ENCODE data around the gene CLDN5.

Gene CLDN5

DNA sequence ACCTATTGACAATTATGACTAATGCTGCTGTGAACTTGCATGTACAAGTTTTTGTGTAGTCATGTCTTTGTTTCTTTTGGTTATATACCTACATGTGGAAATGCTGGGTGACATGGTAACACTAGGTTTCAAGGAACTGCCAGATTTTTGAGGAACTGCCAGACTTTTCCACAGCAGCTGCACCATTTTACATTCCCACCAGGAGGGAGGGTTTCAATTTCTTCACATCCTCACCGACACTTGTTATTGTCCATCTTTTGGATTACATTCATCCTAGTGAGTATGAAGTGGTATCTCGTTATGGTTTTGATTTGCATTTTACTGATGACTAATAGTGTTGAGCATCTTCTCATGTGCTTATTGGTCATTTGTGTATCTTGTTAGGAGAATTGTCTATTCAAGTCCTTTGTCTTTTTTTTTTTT lies 13.3 kb downstream of the CLDN5 start:
- no peaks in the 10 kb centered on the region for H3K27me3 ChIP-seq (replicated peaks in 2 of 5; ENCODE audit: control insufficient read depth in 4 of 5, insufficient read depth in 5 of 5, low read length in 4 of 5)
- peaks cover 0 to 4% (median 2%) of the 10 kb centered on the region in 5 experiments for H3K9me3 ChIP-seq (ENCODE audit: control extremely low read depth in 1 of 5, control insufficient read depth in 4 of 5, insufficient read depth in 2 of 5, low read depth in 1 of 5, low read length in 4 of 5)
- peaks cover 12 to 76% (median 25%) of the 10 kb centered on the region in 4 experiments for H3K36me3 ChIP-seq (ENCODE audit: control insufficient read depth in 4 of 4, insufficient read depth in 4 of 4, low read length in 3 of 4)
- no peak overlapping the region for H3K4me3 ChIP-seq (ENCODE audit: control insufficient read depth in 1 of 7, extremely low read depth in 1 of 7, insufficient read depth in 4 of 7, low read depth in 2 of 7, low read length in 6 of 7)
- no peak for DNase-seq
- peaks cover 0 to 5% (median 4%) of the 10 kb centered on the region in 4 experiments for H3K4me1 ChIP-seq (ENCODE audit: control extremely low read depth in 1 of 4, control insufficient read depth in 4 of 4, insufficient read depth in 4 of 4, low read length in 3 of 4)
- H3K27ac ChIP-seq (ENCODE audit: insufficient read depth in 1 of 2, low read depth in 1 of 2, low read length in 2 of 2, poor library complexity in 1 of 2, severe bottlenecking in 2 of 2): no peak overlapping the region
- ChIA-PET CTCF (no interaction called here), POLR2A (interaction anchor here (0.7 kb wide), 1 partner anchor 10 kb away, joined by 9 read pairs; no protein-coding TSS in a partner anchor)
- no CpG with 5 or more reads among the region's 2 CpGs for WGBS (ENCODE audit: insufficient coverage)

DNA sequence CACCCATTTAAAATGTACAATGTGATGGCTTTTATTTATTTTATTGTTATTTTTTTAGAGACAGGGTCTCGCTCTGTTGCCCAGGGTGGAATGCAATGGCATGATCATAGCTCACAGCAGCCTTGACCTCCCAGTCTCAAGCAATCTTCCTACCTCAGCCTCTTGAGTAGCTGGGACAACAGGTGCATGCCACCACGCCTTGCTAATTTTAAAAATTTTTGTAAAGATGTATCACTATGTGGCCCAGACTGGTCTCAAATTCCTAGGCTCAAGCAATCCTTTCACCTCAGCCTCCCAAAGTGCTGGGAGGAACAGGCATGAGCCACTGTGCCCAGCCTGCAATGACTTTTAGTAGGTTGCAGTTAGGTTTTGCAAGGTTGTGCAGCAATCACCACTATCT lies 14.3 kb downstream of the CLDN5 start:
- DNase-seq: no peak
- Histone ChIP-seq H3K27me3 (replicated peaks in 2 of 5; ENCODE audit: control insufficient read depth in 4 of 5, insufficient read depth in 5 of 5, low read length in 4 of 5) (no peaks in the 10 kb centered on the region), H3K27ac (ENCODE audit: insufficient read depth in 1 of 2, low read depth in 1 of 2, low read length in 2 of 2, poor library complexity in 1 of 2, severe bottlenecking in 2 of 2) (no peak overlapping the region), H3K4me3 (ENCODE audit: control insufficient read depth in 1 of 7, extremely low read depth in 1 of 7, insufficient read depth in 4 of 7, low read depth in 2 of 7, low read length in 6 of 7) (no peak overlapping the region), H3K4me1 (ENCODE audit: control extremely low read depth in 1 of 4, control insufficient read depth in 4 of 4, insufficient read depth in 4 of 4, low read length in 3 of 4) (peaks cover 0 to 15% (median 14%) of the 10 kb centered on the region in 4 experiments), H3K36me3 (ENCODE audit: control insufficient read depth in 4 of 4, insufficient read depth in 4 of 4, low read length in 3 of 4) (peaks cover 5 to 76% (median 21%) of the 10 kb centered on the region in 4 experiments), H3K9me3 (ENCODE audit: control extremely low read depth in 1 of 5, control insufficient read depth in 4 of 5, insufficient read depth in 2 of 5, low read depth in 1 of 5, low read length in 4 of 5) (peaks cover 0 to 4% (median 2%) of the 10 kb centered on the region in 5 experiments)
- POLR2A ChIA-PET: interaction anchor here (0.7 kb wide), 1 partner anchor 33 kb away, joined by 3 read pairs; no protein-coding TSS in a partner anchor
- CTCF ChIA-PET: no interaction called here
- 100% methylated on average over 1 of the region's 2 CpGs for WGBS (ENCODE audit: insufficient coverage)

GRCh38 chr22:19509191-19509590 lies 15.0 kb downstream of the CLDN5 start:
- POLR2A ChIA-PET: interaction anchor here (0.7 kb wide), 1 partner anchor 32 kb away, joined by 3 read pairs; no protein-coding TSS in a partner anchor
- WGBS (ENCODE audit: insufficient coverage): 93% methylated on average over 3 of the region's 3 CpGs
- CTCF ChIA-PET: interaction anchor here (1.7 kb wide), 1 partner anchor 110 kb away, joined by 4 read pairs; no protein-coding TSS in a partner anchor

GRCh38 chr22:19508024-19508776 lies 16.0 kb downstream of the CLDN5 start:
- Histone ChIP-seq H3K4me1 (ENCODE audit: control extremely low read depth in 1 of 4, control insufficient read depth in 4 of 4, insufficient read depth in 4 of 4, low read length in 3 of 4) (peaks cover 0 to 21% (median 17%) of the 10 kb centered on the region in 4 experiments), H3K27ac (ENCODE audit: insufficient read depth in 1 of 2, low read depth in 1 of 2, low read length in 2 of 2, poor library complexity in 1 of 2, severe bottlenecking in 2 of 2) (no peak overlapping the region), H3K9me3 (ENCODE audit: control extremely low read depth in 1 of 5, control insufficient read depth in 4 of 5, insufficient read depth in 2 of 5, low read depth in 1 of 5, low read length in 4 of 5) (peaks cover 0 to under 1% (median 0%) of the 10 kb centered on the region in 5 experiments), H3K27me3 (replicated peaks in 2 of 5; ENCODE audit: control insufficient read depth in 4 of 5, insufficient read depth in 5 of 5, low read length in 4 of 5) (no peaks in the 10 kb centered on the region), H3K4me3 (ENCODE audit: control insufficient read depth in 1 of 7, extremely low read depth in 1 of 7, insufficient read depth in 4 of 7, low read depth in 2 of 7, low read length in 6 of 7) (no peak overlapping the region), H3K36me3 (ENCODE audit: control insufficient read depth in 4 of 4, insufficient read depth in 4 of 4, low read length in 3 of 4) (peaks cover 2 to 68% (median 8%) of the 10 kb centered on the region in 4 experiments)
- CTCF ChIA-PET: interaction anchor here (1.0 to 1.7 kb wide), 3 partner anchors 83 to 122 kb away, joined by 3 to 5 read pairs (median 4); no protein-coding TSS in a partner anchor
- POLR2A ChIA-PET: no interaction called here
- WGBS (ENCODE audit: insufficient coverage): 98% methylated on average over 10 of the region's 10 CpGs
- no peak for DNase-seq

More at GRCh38 chr22:19509191-19509590, 15.0 kb downstream of the CLDN5 start:
- no peaks in the 10 kb centered on the region for H3K27me3 ChIP-seq (replicated peaks in 2 of 5; ENCODE audit: control insufficient read depth in 4 of 5, insufficient read depth in 5 of 5, low read length in 4 of 5)
- H3K36me3 ChIP-seq (ENCODE audit: control insufficient read depth in 4 of 4, insufficient read depth in 4 of 4, low read length in 3 of 4): peaks cover 2 to 68% (median 17%) of the 10 kb centered on the region in 4 experiments
- H3K4me1 ChIP-seq (ENCODE audit: control extremely low read depth in 1 of 4, control insufficient read depth in 4 of 4, insufficient read depth in 4 of 4, low read length in 3 of 4): peaks cover 0 to 21% (median 17%) of the 10 kb centered on the region in 4 experiments
- H3K4me3 ChIP-seq (ENCODE audit: control insufficient read depth in 1 of 7, extremely low read depth in 1 of 7, insufficient read depth in 4 of 7, low read depth in 2 of 7, low read length in 6 of 7): no peak overlapping the region
- H3K27ac ChIP-seq (ENCODE audit: insufficient read depth in 1 of 2, low read depth in 1 of 2, low read length in 2 of 2, poor library complexity in 1 of 2, severe bottlenecking in 2 of 2): no peak overlapping the region
- peaks cover 0 to 4% (median 2%) of the 10 kb centered on the region in 5 experiments for H3K9me3 ChIP-seq (ENCODE audit: control extremely low read depth in 1 of 5, control insufficient read depth in 4 of 5, insufficient read depth in 2 of 5, low read depth in 1 of 5, low read length in 4 of 5)
- DNase-seq: no peak

- no peaks in the 10 kb centered on the region for H3K9me3 ChIP-seq (ENCODE audit: control extremely low read depth in 1 of 5, control insufficient read depth in 4 of 5, insufficient read depth in 2 of 5, low read depth in 1 of 5, low read length in 4 of 5)
- WGBS (ENCODE audit: insufficient coverage): 100% methylated on average over 3 of the region's 4 CpGs
- H3K36me3 ChIP-seq (ENCODE audit: control insufficient read depth in 4 of 4, insufficient read depth in 4 of 4, low read length in 3 of 4): peaks cover 0 to 64% (median 4%) of the 10 kb centered on the region in 4 experiments
- no peak for DNase-seq
- peaks cover 0 to 21% (median 17%) of the 10 kb centered on the region in 4 experiments for H3K4me1 ChIP-seq (ENCODE audit: control extremely low read depth in 1 of 4, control insufficient read depth in 4 of 4, insufficient read depth in 4 of 4, low read length in 3 of 4)
- ChIA-PET POLR2A (no interaction called here), CTCF (interaction anchor here (1.0 to 2.2 kb wide), 3 partner anchors 12 to 123 kb away, joined by 3 to 10 read pairs (median 5); no protein-coding TSS in a partner anchor)
- H3K27ac ChIP-seq (ENCODE audit: insufficient read depth in 1 of 2, low read depth in 1 of 2, low read length in 2 of 2, poor library complexity in 1 of 2, severe bottlenecking in 2 of 2): no peak overlapping the region
- no peak overlapping the region for H3K4me3 ChIP-seq (ENCODE audit: control insufficient read depth in 1 of 7, extremely low read depth in 1 of 7, insufficient read depth in 4 of 7, low read depth in 2 of 7, low read length in 6 of 7)
- H3K27me3 ChIP-seq (replicated peaks in 2 of 5; ENCODE audit: control insufficient read depth in 4 of 5, insufficient read depth in 5 of 5, low read length in 4 of 5): no peaks in the 10 kb centered on the region
Observed at GRCh38 chr22:19507534-19507861, 16.7 kb downstream of the CLDN5 start.

GRCh38 chr22:19506212-19506611 lies 18.0 kb downstream of the CLDN5 start:
- Histone ChIP-seq H3K27ac (ENCODE audit: insufficient read depth in 1 of 2, low read depth in 1 of 2, low read length in 2 of 2, poor library complexity in 1 of 2, severe bottlenecking in 2 of 2) (no peak overlapping the region), H3K27me3 (replicated peaks in 2 of 5; ENCODE audit: control insufficient read depth in 4 of 5, insufficient read depth in 5 of 5, low read length in 4 of 5) (no peaks in the 10 kb centered on the region), H3K4me1 (ENCODE audit: control extremely low read depth in 1 of 4, control insufficient read depth in 4 of 4, insufficient read depth in 4 of 4, low read length in 3 of 4) (peaks cover 0 to 21% (median 17%) of the 10 kb centered on the region in 4 experiments), H3K9me3 (ENCODE audit: control extremely low read depth in 1 of 5, control insufficient read depth in 4 of 5, insufficient read depth in 2 of 5, low read depth in 1 of 5, low read length in 4 of 5) (no peaks in the 10 kb centered on the region), H3K36me3 (ENCODE audit: control insufficient read depth in 4 of 4, insufficient read depth in 4 of 4, low read length in 3 of 4) (peaks cover 0 to 56% (median 4%) of the 10 kb centered on the region in 4 experiments), H3K4me3 (ENCODE audit: control insufficient read depth in 1 of 7, extremely low read depth in 1 of 7, insufficient read depth in 4 of 7, low read depth in 2 of 7, low read length in 6 of 7) (peak overlapping the region in 1 of 7 experiments; percentile 23)
- ChIA-PET CTCF (interaction anchor here (0.6 to 2.6 kb wide), 4 partner anchors 10 to 141 kb away, joined by 3 to 14 read pairs (median 7); no protein-coding TSS in a partner anchor), POLR2A (interaction anchor here (1.2 kb wide), 1 partner anchor 103 kb away, joined by 4 read pairs; no protein-coding TSS in a partner anchor)
- WGBS (ENCODE audit: insufficient coverage): 75% methylated on average over 6 of the region's 10 CpGs
- DNase-seq: no peak
